ENCODE data around the gene SCNM1. TPM values are rescaled to one million over a fixed set of nuclear protein-coding genes. Genes with fewer than 3 reads are reported as not detected.

Gene SCNM1
- total RNA-seq, 1 experiment from 2014 or later: 34.1 TPM

DNA sequence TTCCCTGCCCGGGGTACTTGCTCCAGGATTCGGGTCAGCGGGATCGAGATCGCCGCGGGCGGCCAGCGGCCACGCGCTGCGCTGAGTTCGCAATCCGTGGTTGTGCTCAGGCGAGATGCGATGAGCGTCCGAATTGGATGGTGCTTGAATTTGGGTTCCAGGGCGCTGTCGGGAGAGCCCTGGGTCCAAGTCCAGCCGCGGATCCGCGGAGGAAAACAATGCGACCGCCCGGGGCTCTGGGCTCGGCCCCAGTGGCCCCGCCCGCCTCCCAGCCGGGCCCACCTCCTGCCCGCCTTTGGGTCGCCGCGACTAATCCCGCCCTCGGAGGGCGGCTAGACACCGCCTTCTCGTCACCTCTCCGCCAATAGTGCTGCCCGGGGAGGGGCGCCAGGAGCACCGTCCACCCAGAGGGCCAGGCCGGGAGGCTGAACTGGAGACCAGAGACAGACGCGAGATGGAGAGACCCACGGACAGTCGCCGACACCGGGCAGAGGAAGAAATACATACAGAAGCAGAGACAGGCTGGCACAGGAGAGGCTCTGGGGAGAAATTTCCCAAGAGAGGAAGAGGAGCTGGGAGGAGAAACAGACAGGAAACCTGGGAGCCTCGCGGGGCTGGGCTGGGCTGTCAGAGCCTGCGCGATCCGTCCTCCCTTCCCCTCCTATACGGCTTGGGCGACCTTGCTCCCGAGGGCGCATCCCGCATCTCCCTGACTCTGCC lies 19.4 kb upstream of the SCNM1 start, which contains the start of gene SEMA6C:
Gene SEMA6C (minus strand): TSS at position 220 of the 720 bp plus-strand sequence. CDS start 4,010 bp downstream, outside the sequence.
- H4K20me1 ChIP-seq (ENCODE audit: insufficient read depth): no peaks in the 10 kb centered on the region
- POLR2A ChIA-PET: no interaction called here
- intact Hi-C loops (cut with micrococcal nuclease): no loop called here
- H2AFZ ChIP-seq (ENCODE audit: low read depth, low read length, poor library complexity, severe bottlenecking): no peak within 1 kb of the TSS
- CTCF ChIA-PET: no interaction called here
- no peaks in the 10 kb centered on the region for H3K36me3 ChIP-seq (ENCODE audit: control insufficient read depth in 1 of 2, insufficient read depth in 2 of 2, low read length in 2 of 2)
- BruUV-seq (replicated peaks): no TSS peak
- peak; percentile 80 for TF ChIP-seq POLR2AphosphoS5 (IDR thresholded peaks at IDR 0.05; ENCODE audit: low read depth, low read length)
- peak; percentile 49 for TF ChIP-seq SP1 (IDR thresholded peaks at IDR 0.05; ENCODE audit: low read depth)
- no peak for TF ChIP-seq CEBPB (IDR thresholded peaks at IDR 0.05; ENCODE audit: low read depth)
- no peak for TF ChIP-seq SRF (IDR thresholded peaks at IDR 0.05; ENCODE audit: low read depth)
- H3K27me3 ChIP-seq (ENCODE audit: insufficient read depth, low read length): no peaks in the 10 kb centered on the region
- H3K9me2 ChIP-seq (ENCODE audit: insufficient read depth): no peaks in the 10 kb centered on the region
- ATAC-seq: peak; percentile 100
- H3K27ac ChIP-seq (ENCODE audit: low read depth, low read length): peak within 1 kb of the TSS; percentile 13; the same call in 1 of the 2 replicates
- H3K4me3 ChIP-seq (replicated peaks in 1 of 2; ENCODE audit: low read depth in 1 of 2, low read length in 2 of 2): peak within 1 kb of the TSS; percentile 50 to 68
- H3K9me3 ChIP-seq (ENCODE audit: control insufficient read depth in 1 of 2, insufficient read depth in 1 of 2, low read depth in 1 of 2, low read length in 2 of 2): no peaks in the 10 kb centered on the region
- peaks cover 8 to 17% of the 10 kb centered on the region in 2 experiments; a peak in 3 of 4 replicates for H3K4me1 ChIP-seq (ENCODE audit: control insufficient read depth in 1 of 2, insufficient read depth in 2 of 2, low read length in 2 of 2)
- H3K4me2 ChIP-seq (ENCODE audit: low read length): peak within 1 kb of the TSS; percentile 91
- RAD21 ChIA-PET (ENCODE audit: low non-redundant PET in 1 of 2, low total read pairs in 2 of 2, uncharacterized antibody in 2 of 2, unreplicated experiment in 2 of 2): no interaction called here
- H3K9ac ChIP-seq (ENCODE audit: low read length): peak within 1 kb of the TSS; percentile 59
- no peaks in the 10 kb centered on the region for H3K79me2 ChIP-seq (ENCODE audit: insufficient read depth, low read length)
- DNase-seq (ENCODE audit: low read depth, low spot score): peak; percentile 65

DNA sequence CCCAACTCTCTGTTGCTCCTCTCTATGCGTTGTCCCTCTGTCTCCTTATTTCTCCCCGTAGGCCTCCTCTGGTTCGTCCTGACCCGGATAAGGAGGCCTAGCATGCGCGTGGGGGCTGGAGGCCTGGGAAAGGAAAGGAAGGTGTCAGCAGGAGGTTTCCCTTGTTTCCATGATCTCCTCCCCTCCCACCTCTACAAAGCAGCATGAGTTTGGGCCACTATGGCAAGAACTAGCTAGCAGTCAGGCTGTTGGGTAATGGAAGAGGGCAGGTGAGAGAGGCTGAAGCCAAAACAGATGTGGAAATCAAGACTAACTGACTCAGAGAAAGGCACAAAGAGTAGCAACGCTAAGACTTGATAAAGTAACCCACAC lies 18.8 kb upstream of the SCNM1 start:
- Histone ChIP-seq H3K36me3 (ENCODE audit: control insufficient read depth in 1 of 2, insufficient read depth in 2 of 2, low read length in 2 of 2) (no peaks in the 10 kb centered on the region), H3K4me1 (ENCODE audit: control insufficient read depth in 1 of 2, insufficient read depth in 2 of 2, low read length in 2 of 2) (peaks cover 8 to 17% of the 10 kb centered on the region in 2 experiments; a peak in 3 of 4 replicates), H3K4me3 (replicated peaks in 1 of 2; ENCODE audit: low read depth in 1 of 2, low read length in 2 of 2) (peak overlapping the region; percentile 50 to 68), H3K9ac (ENCODE audit: low read length) (peak overlapping the region; percentile 59), H3K9me2 (ENCODE audit: insufficient read depth) (no peaks in the 10 kb centered on the region), H3K27ac (ENCODE audit: low read depth, low read length) (0 out of 2 replicates have a peak overlapping the region, but pooled peaks have one; percentile 13), H3K9me3 (ENCODE audit: control insufficient read depth in 1 of 2, insufficient read depth in 1 of 2, low read depth in 1 of 2, low read length in 2 of 2) (no peaks in the 10 kb centered on the region), H3K27me3 (ENCODE audit: insufficient read depth, low read length) (no peaks in the 10 kb centered on the region), H4K20me1 (ENCODE audit: insufficient read depth) (no peaks in the 10 kb centered on the region), H3K4me2 (ENCODE audit: low read length) (peak overlapping the region; percentile 91), H2AFZ (ENCODE audit: low read depth, low read length, poor library complexity, severe bottlenecking) (no peak overlapping the region), H3K79me2 (ENCODE audit: insufficient read depth, low read length) (no peaks in the 10 kb centered on the region)
- CTCF ChIA-PET: no interaction called here
- intact Hi-C loops (cut with micrococcal nuclease): no loop called here
- RAD21 ChIA-PET (ENCODE audit: low non-redundant PET in 1 of 2, low total read pairs in 2 of 2, uncharacterized antibody in 2 of 2, unreplicated experiment in 2 of 2): no interaction called here
- DNase-seq (ENCODE audit: low read depth, low spot score) (no peak), ATAC-seq (no peak)
- POLR2A ChIA-PET: no interaction called here
- TF ChIP-seq, protein P1, sequence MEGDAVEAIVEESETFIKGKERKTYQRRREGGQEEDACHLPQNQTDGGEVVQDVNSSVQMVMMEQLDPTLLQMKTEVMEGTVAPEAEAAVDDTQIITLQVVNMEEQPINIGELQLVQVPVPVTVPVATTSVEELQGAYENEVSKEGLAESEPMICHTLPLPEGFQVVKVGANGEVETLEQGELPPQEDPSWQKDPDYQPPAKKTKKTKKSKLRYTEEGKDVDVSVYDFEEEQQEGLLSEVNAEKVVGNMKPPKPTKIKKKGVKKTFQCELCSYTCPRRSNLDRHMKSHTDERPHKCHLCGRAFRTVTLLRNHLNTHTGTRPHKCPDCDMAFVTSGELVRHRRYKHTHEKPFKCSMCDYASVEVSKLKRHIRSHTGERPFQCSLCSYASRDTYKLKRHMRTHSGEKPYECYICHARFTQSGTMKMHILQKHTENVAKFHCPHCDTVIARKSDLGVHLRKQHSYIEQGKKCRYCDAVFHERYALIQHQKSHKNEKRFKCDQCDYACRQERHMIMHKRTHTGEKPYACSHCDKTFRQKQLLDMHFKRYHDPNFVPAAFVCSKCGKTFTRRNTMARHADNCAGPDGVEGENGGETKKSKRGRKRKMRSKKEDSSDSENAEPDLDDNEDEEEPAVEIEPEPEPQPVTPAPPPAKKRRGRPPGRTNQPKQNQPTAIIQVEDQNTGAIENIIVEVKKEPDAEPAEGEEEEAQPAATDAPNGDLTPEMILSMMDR (IDR thresholded peaks at IDR 0.05 in 2 of 3, conservative IDR thresholded peaks at IDR 0.05 in 1 of 3; ENCODE audit: borderline replicate concordance in 1 of 3, insufficient read depth in 1 of 3, low read depth in 2 of 3, low read length in 2 of 3): no peak
- TF ChIP-seq EGR1 (IDR thresholded peaks at IDR 0.05; ENCODE audit: low read depth) (no peak), CBX3 (IDR thresholded peaks at IDR 0.05; ENCODE audit: low read depth) (no peak)
- TF ChIP-seq, protein P2, sequence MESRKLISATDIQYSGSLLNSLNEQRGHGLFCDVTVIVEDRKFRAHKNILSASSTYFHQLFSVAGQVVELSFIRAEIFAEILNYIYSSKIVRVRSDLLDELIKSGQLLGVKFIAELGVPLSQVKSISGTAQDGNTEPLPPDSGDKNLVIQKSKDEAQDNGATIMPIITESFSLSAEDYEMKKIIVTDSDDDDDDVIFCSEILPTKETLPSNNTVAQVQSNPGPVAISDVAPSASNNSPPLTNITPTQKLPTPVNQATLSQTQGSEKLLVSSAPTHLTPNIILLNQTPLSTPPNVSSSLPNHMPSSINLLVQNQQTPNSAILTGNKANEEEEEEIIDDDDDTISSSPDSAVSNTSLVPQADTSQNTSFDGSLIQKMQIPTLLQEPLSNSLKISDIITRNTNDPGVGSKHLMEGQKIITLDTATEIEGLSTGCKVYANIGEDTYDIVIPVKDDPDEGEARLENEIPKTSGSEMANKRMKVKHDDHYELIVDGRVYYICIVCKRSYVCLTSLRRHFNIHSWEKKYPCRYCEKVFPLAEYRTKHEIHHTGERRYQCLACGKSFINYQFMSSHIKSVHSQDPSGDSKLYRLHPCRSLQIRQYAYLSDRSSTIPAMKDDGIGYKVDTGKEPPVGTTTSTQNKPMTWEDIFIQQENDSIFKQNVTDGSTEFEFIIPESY (IDR thresholded peaks at IDR 0.05; ENCODE audit: extremely low read depth, insufficient replicate concordance, low read length): no peak
- TSS peak; percentile 34 for BruUV-seq (replicated peaks)
